ENCODE results near the gene KRTAP21-1. TPM values are rescaled to one million over a fixed set of nuclear protein-coding genes. Genes with fewer than 3 reads are reported as not detected.

KRTAP21-1 gene
- total RNA-seq, 1 experiment from 2014 or later: not detected

GRCh38 chr21:30718239-30718909, 36.9 kb downstream of the KRTAP21-1 start, which contains the start of gene KRTAP21-3:
KRTAP21-3 (minus strand) TSS chr21:30718777; CDS start chr21:30718759, 18 bp downstream.
- Histone ChIP-seq H3K4me3 (ENCODE audit: low read depth, low read length) (no peak within 1 kb of the TSS), H3K27me3 (replicated peaks; ENCODE audit: control insufficient read depth, insufficient read depth, low read length) (no peaks in the 10 kb centered on the region), H3K4me1 (no peaks in the 10 kb centered on the region), H3K36me3 (ENCODE audit: control insufficient read depth, insufficient read depth, low read length) (no peaks in the 10 kb centered on the region), H3K9me3 (no peaks in the 10 kb centered on the region; the same call in 1 of the 2 replicates)
- Mint-ChIP-seq H3K27ac (ENCODE audit: unreplicated experiment) (no peak within 1 kb of the TSS), H3K4me3 (ENCODE audit: unreplicated experiment) (no peak within 1 kb of the TSS), H3K4me1 (ENCODE audit: low read depth, unreplicated experiment) (no peaks in the 10 kb centered on the region), H3K9me3 (ENCODE audit: unreplicated experiment) (peaks cover 2% of the 10 kb centered on the region), H3K36me3 (ENCODE audit: insufficient read depth, unreplicated experiment) (no peaks in the 10 kb centered on the region), H3K27me3 (ENCODE audit: insufficient read depth, unreplicated experiment) (peaks cover 4% of the 10 kb centered on the region)
- ChIA-PET POLR2A (no interaction called here), CTCF (no interaction called here)
- intact Hi-C loops (cut with micrococcal nuclease; ENCODE audit: unreplicated experiment): no loop called here
- no TSS peak for BruUV-seq (replicated peaks)
- DNase-seq: no peak
- TF ChIP-seq CTCF (IDR thresholded peaks at IDR 0.05; ENCODE audit: insufficient read depth in 1 of 2, low read depth in 1 of 2, low read length in 1 of 2, severe bottlenecking in 1 of 2, unreplicated experiment in 1 of 2): no peak

GRCh38 chr21:30717105-30717504, 38.1 kb downstream of the KRTAP21-1 start:
- H3K27me3 ChIP-seq (replicated peaks; ENCODE audit: control insufficient read depth, insufficient read depth, low read length): no peaks in the 10 kb centered on the region
- ChIA-PET POLR2A (no interaction called here), CTCF (no interaction called here)
- no peak for TF ChIP-seq CTCF (IDR thresholded peaks at IDR 0.05; ENCODE audit: insufficient read depth in 1 of 2, low read depth in 1 of 2, low read length in 1 of 2, severe bottlenecking in 1 of 2, unreplicated experiment in 1 of 2)
- H3K4me3 ChIP-seq (ENCODE audit: low read depth, low read length): no peak overlapping the region
- DNase-seq: no peak
- no peak overlapping the region for H3K4me3 Mint-ChIP-seq (ENCODE audit: unreplicated experiment)
- no peak overlapping the region for H3K27ac Mint-ChIP-seq (ENCODE audit: unreplicated experiment)
- H3K4me1 Mint-ChIP-seq (ENCODE audit: low read depth, unreplicated experiment): no peaks in the 10 kb centered on the region
- intact Hi-C loops (cut with micrococcal nuclease; ENCODE audit: unreplicated experiment): no loop called here
- H3K36me3 ChIP-seq (ENCODE audit: control insufficient read depth, insufficient read depth, low read length): no peaks in the 10 kb centered on the region
- no peaks in the 10 kb centered on the region for H3K27me3 Mint-ChIP-seq (ENCODE audit: insufficient read depth, unreplicated experiment)
- peaks cover 9% of the 10 kb centered on the region for H3K9me3 Mint-ChIP-seq (ENCODE audit: unreplicated experiment)
- H3K9me3 ChIP-seq: no peaks in the 10 kb centered on the region; the same call in 1 of the 2 replicates
- no peaks in the 10 kb centered on the region for H3K4me1 ChIP-seq
- no peaks in the 10 kb centered on the region for H3K36me3 Mint-ChIP-seq (ENCODE audit: insufficient read depth, unreplicated experiment)
- BruUV-seq (replicated peaks): no TSS peak

- TF ChIP-seq CTCF (IDR thresholded peaks at IDR 0.05; ENCODE audit: insufficient read depth in 1 of 2, low read depth in 1 of 2, low read length in 1 of 2, severe bottlenecking in 1 of 2, unreplicated experiment in 1 of 2): no peak
- no peaks in the 10 kb centered on the region for H3K27me3 ChIP-seq (replicated peaks; ENCODE audit: control insufficient read depth, insufficient read depth, low read length)
- H3K4me1 ChIP-seq: no peaks in the 10 kb centered on the region
- no peaks in the 10 kb centered on the region for H3K27me3 Mint-ChIP-seq (ENCODE audit: insufficient read depth, unreplicated experiment)
- H3K9me3 Mint-ChIP-seq (ENCODE audit: unreplicated experiment): peaks cover 9% of the 10 kb centered on the region
- intact Hi-C loops (cut with micrococcal nuclease; ENCODE audit: unreplicated experiment): no loop called here
- ChIA-PET CTCF (no interaction called here), POLR2A (no interaction called here)
- H3K36me3 Mint-ChIP-seq (ENCODE audit: insufficient read depth, unreplicated experiment): no peaks in the 10 kb centered on the region
- no peak overlapping the region for H3K27ac Mint-ChIP-seq (ENCODE audit: unreplicated experiment)
- no peak for DNase-seq
- H3K4me3 ChIP-seq (ENCODE audit: low read depth, low read length): no peak overlapping the region
- BruUV-seq (replicated peaks): no TSS peak
- no peaks in the 10 kb centered on the region for H3K4me1 Mint-ChIP-seq (ENCODE audit: low read depth, unreplicated experiment)
- no peaks in the 10 kb centered on the region; the same call in 1 of the 2 replicates for H3K9me3 ChIP-seq
- H3K4me3 Mint-ChIP-seq (ENCODE audit: unreplicated experiment): no peak overlapping the region
- H3K36me3 ChIP-seq (ENCODE audit: control insufficient read depth, insufficient read depth, low read length): no peaks in the 10 kb centered on the region
These were observed 40.3 kb downstream of the KRTAP21-1 start for GRCh38 chr21:30714946-30715345.
